Spleen (tissue), 11 donors: ENCODE measurements around the gene SARNP. TPM values are rescaled to one million over a fixed set of nuclear protein-coding genes. Genes with fewer than 3 reads are reported as not detected.

Experiments
- DNase-seq: peaks from one replicate; pipeline ENCODE4 v3.0.0-alpha.2; 2020
- H3K27ac ChIP-seq, 8 donors: fragments of 200-600 bp; sonication (generic) in 7 of 8; 1 replicate in 4 of 8; 2 replicates in 4 of 8; pipeline versions ENCODE4 v1.5.0 to v1.8.0; 2016 to 2021; ENCODE audit warnings: inconsistent platforms in 4 of 8, mild to moderate bottlenecking in 4 of 8, moderate library complexity in 1 of 8
- H3K27me3 ChIP-seq, 7 donors: fragments of 200-600 bp; sonication (generic) in 6 of 7; replicated peaks in 1 of 7; 1 replicate in 4 of 7; 2 replicates in 3 of 7; pipeline versions ENCODE4 v1.5.0 to v1.8.0; 2016 to 2021; ENCODE audit warnings: inconsistent platforms in 3 of 7, mild to moderate bottlenecking in 1 of 7
- H3K36me3 ChIP-seq, 6 donors: fragments of 200-600 bp; sonication (generic) in 5 of 6; 1 replicate in 4 of 6; 2 replicates in 2 of 6; pipeline versions ENCODE4 v1.5.0 to v1.8.0; 2016 to 2021; ENCODE audit warnings: inconsistent platforms in 2 of 6
- H3K4me1 ChIP-seq, 6 donors: fragments of 200-600 bp; sonication (generic) in 5 of 6; 1 replicate in 3 of 6; 2 replicates in 3 of 6; pipeline versions ENCODE4 v1.5.0 to v1.8.0; 2016 to 2021; ENCODE audit warnings: inconsistent platforms in 3 of 6
- H3K4me3 ChIP-seq, 8 donors: fragments of 200-600 bp; sonication (generic) in 7 of 8; 1 replicate in 4 of 8; 2 replicates in 4 of 8; pipeline versions ENCODE4 v1.5.0 to v1.8.0; 2016 to 2021; ENCODE audit warnings: inconsistent platforms in 4 of 8, mild to moderate bottlenecking in 4 of 8, moderate library complexity in 2 of 8
- H3K9me3 ChIP-seq, 8 donors: fragments of 200-600 bp; sonication (generic) in 7 of 8; 1 replicate in 4 of 8; 2 replicates in 4 of 8; pipeline versions ENCODE4 v1.5.0 to v1.8.0; 2016 to 2021; ENCODE audit warnings: inconsistent platforms in 4 of 8
- POLR2A ChIP-seq, 3 donors: fragments of 450-650 bp; IDR thresholded peaks; one replicate each; pipeline ENCODE4 v1.5.1; 2017; ENCODE audit warnings: antibody characterized with exemption in 3 of 3, mild to moderate bottlenecking in 1 of 3
- POLR2AphosphoS5 ChIP-seq, 3 donors: sonication (generic); formaldehyde crosslinking; IDR thresholded peaks; one replicate each; pipeline ENCODE4 v1.5.1; 2017; ENCODE audit warnings: antibody characterized with exemption in 3 of 3
- WGBS, 5 donors: extraction: QIAGEN DNeasy Blood & Tissue Kit in 3 of 5; methylation state at CpG; one replicate each; pipeline versions ENCODE4 v1.1.5 to v1.1.7; 2013 to 2018; 5-methylcytosine and 5-hydroxymethylcytosine counted together
- intact Hi-C: fragments of 100-400 bp; cut with DNase I; formaldehyde crosslinking; loops from one replicate; pipeline ENCODE4 v1.15.0; 2023; ENCODE audit warnings: low total_unique reads
- polyA plus RNA-seq, 3 donors: library from polyadenylated mRNA; stranded (reverse); fragments of 200-250 nt; gene quantifications; one replicate each; pipeline ENCODE4 v1.2.1, GENCODE V29; 2013
- total RNA-seq, 7 donors: library from RNA; depleted of rRNA in 3 of 7; stranded (reverse); fragments of >200 nt in 3 of 7; fragmentation: NEBNext Ultra II Directional in 4 of 7; extraction: Animal tissue kit (Norgen Biotek cat#: 25700) in 4 of 7; gene quantifications; one replicate each; pipeline versions ENCODE4 v1.1.0 to v1.2.1, GENCODE V29; 2016 to 2021
- TF ChIP-seq, protein P1 (sequence below), 11 experiments: fragments of 200-600 bp in 7 of 11; fragments of 450-650 bp in 4 of 11; sonication (generic) in 4 of 11; IDR thresholded peaks in 8 of 11; conservative IDR thresholded peaks in 3 of 11; 1 replicate in 7 of 11; 2 replicates in 4 of 11; pipeline versions ENCODE4 v1.4.0 to v1.8.0; 2016 to 2021; ENCODE audit warnings: antibody characterized with exemption in 11 of 11, inconsistent platforms in 4 of 11, mild to moderate bottlenecking in 1 of 11
- donor health status: healthy with polysubstance abuse.
- donor health status: DM: no; HTN: no; CAD: no; lungs with moderate emphysema.
- donor health status: DM: no; HTN: no; CAD: no.
- donor health status: Bipolar disorder and iron deficiency.
- donor health status: healthy.
- donor health status: DM: no; HTN: no; CAD: no.
- donor health status: DM: yes; HTN: yes; CAD: no.

The SARNP gene
- total and polyA plus RNA-seq, 10 donors = 40.0 to 97.6 (median 60.3) TPM

DNA sequence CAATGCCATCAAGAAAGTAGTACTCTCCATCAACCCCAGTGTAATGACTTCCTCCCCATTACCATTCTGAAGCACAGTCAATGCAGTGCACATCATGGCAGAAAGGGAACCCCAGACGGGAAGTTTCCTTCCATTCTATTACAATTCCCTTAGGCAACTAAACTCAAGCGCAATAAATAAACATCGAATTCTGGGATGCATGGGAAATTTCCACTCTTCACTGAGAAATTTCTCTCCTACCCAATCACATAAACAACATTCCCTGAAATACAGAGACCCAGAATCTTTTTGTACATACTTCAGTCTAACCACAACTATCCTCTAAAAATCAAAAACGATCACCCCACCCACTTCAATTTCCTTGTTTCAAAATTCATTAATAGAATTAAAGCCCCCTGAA is 20.0 kb downstream of the SARNP start:
- WGBS, 5 donors = 78 to 89% (median 85%) methylated on average over 4 of the region's 4 CpGs
- no peaks in the 10 kb centered on the region for H3K9me3 ChIP-seq
- no peak overlapping the region for H3K4me3 ChIP-seq
- no peak for DNase-seq
- TF ChIP-seq POLR2A (IDR thresholded peaks at IDR 0.05) (no peak), POLR2AphosphoS5 (IDR thresholded peaks at IDR 0.05) (no peak)
- TF ChIP-seq, protein P1, sequence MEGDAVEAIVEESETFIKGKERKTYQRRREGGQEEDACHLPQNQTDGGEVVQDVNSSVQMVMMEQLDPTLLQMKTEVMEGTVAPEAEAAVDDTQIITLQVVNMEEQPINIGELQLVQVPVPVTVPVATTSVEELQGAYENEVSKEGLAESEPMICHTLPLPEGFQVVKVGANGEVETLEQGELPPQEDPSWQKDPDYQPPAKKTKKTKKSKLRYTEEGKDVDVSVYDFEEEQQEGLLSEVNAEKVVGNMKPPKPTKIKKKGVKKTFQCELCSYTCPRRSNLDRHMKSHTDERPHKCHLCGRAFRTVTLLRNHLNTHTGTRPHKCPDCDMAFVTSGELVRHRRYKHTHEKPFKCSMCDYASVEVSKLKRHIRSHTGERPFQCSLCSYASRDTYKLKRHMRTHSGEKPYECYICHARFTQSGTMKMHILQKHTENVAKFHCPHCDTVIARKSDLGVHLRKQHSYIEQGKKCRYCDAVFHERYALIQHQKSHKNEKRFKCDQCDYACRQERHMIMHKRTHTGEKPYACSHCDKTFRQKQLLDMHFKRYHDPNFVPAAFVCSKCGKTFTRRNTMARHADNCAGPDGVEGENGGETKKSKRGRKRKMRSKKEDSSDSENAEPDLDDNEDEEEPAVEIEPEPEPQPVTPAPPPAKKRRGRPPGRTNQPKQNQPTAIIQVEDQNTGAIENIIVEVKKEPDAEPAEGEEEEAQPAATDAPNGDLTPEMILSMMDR (IDR thresholded peaks at IDR 0.05 in 8 of 11, conservative IDR thresholded peaks at IDR 0.05 in 3 of 11) = no peak
- H3K4me1 ChIP-seq = peaks cover 0 to 21% (median 0%) of the 10 kb centered on the region in 6 donors
- H3K27ac ChIP-seq = no peak overlapping the region
- H3K36me3 ChIP-seq = peaks cover 0 to 100% (median 79%) of the 10 kb centered on the region in 6 donors
- intact Hi-C loops = no loop called here
- no peaks in the 10 kb centered on the region for H3K27me3 ChIP-seq

DNA sequence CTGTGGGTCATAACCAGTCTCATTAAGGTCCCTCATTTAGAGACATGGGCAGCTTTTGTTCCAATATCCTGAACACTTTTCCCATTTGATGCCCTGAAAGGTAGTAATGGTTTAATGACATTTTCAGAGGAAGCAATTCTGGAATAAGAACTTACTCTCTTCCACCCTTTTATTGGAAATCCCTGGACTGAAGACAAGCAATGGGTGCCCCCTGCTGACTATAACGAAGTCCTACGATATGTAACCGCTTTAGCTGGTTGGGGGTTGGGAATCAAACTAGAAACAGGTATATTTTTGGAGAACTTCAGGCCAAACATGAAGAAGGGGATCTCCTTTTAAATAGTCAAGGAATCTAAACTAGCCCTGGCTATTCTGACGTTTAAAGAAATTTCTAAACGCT is 20.5 kb downstream of the SARNP start:
- Histone ChIP-seq H3K27ac (no peak overlapping the region), H3K9me3 (no peaks in the 10 kb centered on the region), H3K27me3 (no peaks in the 10 kb centered on the region), H3K36me3 (peaks cover 0 to 100% (median 78%) of the 10 kb centered on the region in 6 donors), H3K4me3 (no peak overlapping the region), H3K4me1 (peaks cover 0 to 16% (median 0%) of the 10 kb centered on the region in 6 donors)
- 65 to 75% (median 72%) methylated on average over 5 of the region's 5 CpGs for WGBS, 5 donors
- no peak for DNase-seq
- intact Hi-C loops = no loop called here
- no peak for TF ChIP-seq POLR2A (IDR thresholded peaks at IDR 0.05)
- TF ChIP-seq, protein P1 (IDR thresholded peaks at IDR 0.05 in 8 of 11, conservative IDR thresholded peaks at IDR 0.05 in 3 of 11) = peak in 7 of 11 experiments; percentile 16 to 50 (median 39)

DNA sequence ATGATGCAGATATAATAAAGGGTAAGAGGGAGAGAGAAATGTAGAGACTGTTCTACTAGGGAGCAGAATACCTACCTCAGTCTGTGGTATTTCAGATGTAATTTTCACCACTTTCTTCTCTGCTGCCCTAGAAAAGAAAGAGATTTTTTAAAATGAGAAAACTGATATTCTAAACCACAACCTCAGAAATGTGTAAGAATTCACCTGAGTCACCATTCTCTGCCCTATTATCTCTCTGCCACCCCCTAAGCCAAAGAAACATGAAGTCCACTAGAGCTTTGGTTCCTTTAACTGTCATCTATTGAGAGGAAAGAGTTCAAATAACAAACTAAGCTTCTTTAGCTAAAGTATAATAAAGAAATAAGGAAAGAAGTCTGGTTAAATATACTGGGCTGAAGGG is 21.6 kb downstream of the SARNP start:
- peaks cover 0 to 8% (median 0%) of the 10 kb centered on the region in 6 donors for H3K4me1 ChIP-seq
- no peak overlapping the region for H3K4me3 ChIP-seq
- intact Hi-C loops = no loop called here
- no peaks in the 10 kb centered on the region for H3K9me3 ChIP-seq
- DNase-seq = no peak
- peaks cover 0 to 100% (median 78%) of the 10 kb centered on the region in 6 donors for H3K36me3 ChIP-seq
- H3K27me3 ChIP-seq = no peaks in the 10 kb centered on the region
- TF ChIP-seq POLR2AphosphoS5 (IDR thresholded peaks at IDR 0.05) (no peak), POLR2A (IDR thresholded peaks at IDR 0.05) (no peak)
- TF ChIP-seq, protein P1 (IDR thresholded peaks at IDR 0.05 in 8 of 11, conservative IDR thresholded peaks at IDR 0.05 in 3 of 11) = no peak
- no peak overlapping the region for H3K27ac ChIP-seq

DNA sequence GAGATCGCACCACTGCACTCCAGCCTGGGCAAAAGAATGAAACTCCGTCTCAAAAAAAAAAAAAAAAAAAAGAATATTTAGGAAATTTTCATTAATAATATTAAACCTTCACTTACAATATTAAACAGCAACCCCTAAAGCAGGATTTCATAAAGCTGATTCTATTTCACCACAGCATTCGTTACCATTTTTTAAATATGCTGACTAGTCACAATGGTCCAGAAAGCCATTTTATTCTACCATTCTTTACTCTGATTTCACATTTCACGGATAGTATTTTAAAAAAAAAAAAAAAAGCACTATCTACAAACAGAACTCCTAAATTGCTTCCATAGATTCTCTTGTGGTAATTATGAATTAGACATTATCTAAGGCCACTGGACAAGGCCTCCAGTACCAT is 27.6 kb downstream of the SARNP start:
- Histone ChIP-seq H3K9me3 (no peaks in the 10 kb centered on the region), H3K27me3 (no peaks in the 10 kb centered on the region), H3K27ac (no peak overlapping the region), H3K4me3 (no peak overlapping the region), H3K4me1 (no peaks in the 10 kb centered on the region), H3K36me3 (peaks cover 4 to 100% (median 87%) of the 10 kb centered on the region in 6 donors)
- DNase-seq = no peak
- 93 to 97% (median 96%) methylated on average over 4 of the region's 4 CpGs for WGBS, 5 donors
- intact Hi-C loops = no loop called here
- TF ChIP-seq POLR2AphosphoS5 (IDR thresholded peaks at IDR 0.05) (no peak), POLR2A (IDR thresholded peaks at IDR 0.05) (no peak)
- TF ChIP-seq, protein P1 (IDR thresholded peaks at IDR 0.05 in 8 of 11, conservative IDR thresholded peaks at IDR 0.05 in 3 of 11) = no peak
